ENCODE results near the gene NR1I2.

The NR1I2 gene

GRCh38 chr3:119779731-119780383 is 2.0 kb upstream of the NR1I2 start:
- DNase-seq: no peak

- DNase-seq: no peak
Measured at GRCh38 chr3:119782460-119782859, 559 bp downstream of the NR1I2 start.

- DNase-seq: no peak
Measured at GRCh38 chr3:119783255-119783654, 1.4 kb downstream of the NR1I2 start.

- no peak for DNase-seq
Measured at GRCh38 chr3:119783883-119784282, 2.0 kb downstream of the NR1I2 start.

GRCh38 chr3:119786409-119786808 is 4.5 kb downstream of the NR1I2 start:
- no peak for DNase-seq

GRCh38 chr3:119790369-119790768 is 8.5 kb downstream of the NR1I2 start:
- no peak for DNase-seq

- no peak for DNase-seq
Measured at GRCh38 chr3:119792270-119792669, 10.4 kb downstream of the NR1I2 start.

DNA sequence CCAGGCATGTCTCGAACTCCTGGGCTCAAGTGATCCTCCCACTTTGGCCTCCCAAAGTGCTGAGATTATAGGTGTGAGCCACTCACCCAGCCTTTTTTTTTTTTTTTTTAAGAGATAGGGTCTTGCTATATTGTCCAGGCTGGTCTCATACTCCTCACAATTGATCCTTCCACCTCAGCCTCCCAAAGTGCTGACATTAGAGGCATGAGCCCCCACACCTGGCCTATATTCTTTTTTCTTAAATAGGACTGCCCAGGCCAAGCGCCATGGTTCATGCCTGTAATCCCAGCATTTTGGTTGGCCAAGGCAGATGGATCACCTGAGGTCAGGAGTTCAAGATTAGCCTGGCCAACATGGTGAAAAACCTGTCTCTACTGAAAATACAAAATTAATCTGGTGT is 12.5 kb downstream of the NR1I2 start:
- no peak for DNase-seq

GRCh38 chr3:119794971-119795612 is 13.2 kb downstream of the NR1I2 start:
- peak; percentile 8 for DNase-seq

- DNase-seq: no peak
Measured at GRCh38 chr3:119795849-119796248, 13.9 kb downstream of the NR1I2 start.

DNA sequence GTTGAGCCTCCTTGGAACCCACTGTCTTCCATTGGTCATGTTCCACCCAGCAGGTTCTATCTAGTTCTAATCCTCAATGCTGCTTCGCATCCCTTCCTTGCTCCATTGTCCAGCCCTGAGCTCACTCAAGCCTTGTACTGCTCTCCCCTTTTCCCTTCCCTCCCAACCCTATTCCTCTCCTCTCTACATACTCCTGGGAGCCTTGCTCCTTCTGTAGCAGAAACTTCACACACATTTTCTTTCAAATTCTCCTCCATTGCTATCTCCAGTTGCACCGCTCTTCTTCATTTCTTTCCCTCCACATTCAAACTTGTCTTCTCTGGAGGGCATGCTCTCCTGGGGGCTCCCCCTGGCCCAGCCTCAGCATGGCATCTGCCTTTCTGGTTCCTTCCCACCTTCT is 14.5 kb downstream of the NR1I2 start:
- DNase-seq: no peak

- no peak for DNase-seq
Measured at GRCh38 chr3:119796785-119797184, 14.9 kb downstream of the NR1I2 start.

DNA sequence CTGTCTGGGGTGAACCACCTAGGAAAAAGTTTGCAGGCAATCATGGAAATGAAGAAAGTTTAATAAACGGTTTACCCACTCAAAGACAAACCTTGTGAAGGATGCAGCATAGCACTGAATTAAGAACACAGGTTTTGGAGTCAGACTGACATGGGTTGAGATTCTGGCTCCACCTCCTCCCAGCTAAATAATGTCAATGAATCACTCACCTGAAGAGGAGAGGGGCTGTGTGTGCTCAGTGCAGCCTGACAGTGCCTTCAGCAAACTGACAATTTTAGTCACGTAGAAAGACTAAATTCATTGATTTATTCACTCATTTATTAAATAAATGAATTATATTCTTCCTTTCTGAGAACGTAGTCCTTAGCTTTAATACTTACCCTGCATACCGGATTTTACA is 18.9 kb downstream of the NR1I2 start:
- DNase-seq: no peak

DNA sequence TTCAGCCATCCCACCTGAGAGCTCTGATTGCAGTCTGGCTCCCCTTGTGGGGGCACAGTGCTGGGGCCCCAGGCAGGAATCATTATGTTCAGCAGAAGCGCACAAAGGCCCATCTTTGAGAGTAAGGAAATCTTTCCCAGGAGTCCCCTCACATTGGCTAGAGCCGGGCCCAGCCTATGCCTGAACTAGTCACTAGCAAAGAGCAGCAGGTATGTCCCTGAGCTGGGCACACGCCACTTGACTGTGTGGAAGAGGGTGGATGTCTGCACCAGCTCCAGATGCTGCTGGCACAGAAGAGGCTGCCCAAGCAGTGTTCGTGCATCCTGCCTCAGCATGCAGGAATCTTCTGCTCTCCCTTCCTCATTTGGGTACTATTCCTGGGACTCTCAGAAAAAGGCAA is 26.3 kb downstream of the NR1I2 start:
- DNase-seq: no peak

- no peak for DNase-seq
Measured at GRCh38 chr3:119808843-119809242, 26.9 kb downstream of the NR1I2 start.

- no peak for DNase-seq
Measured at GRCh38 chr3:119809249-119810017, 27.5 kb downstream of the NR1I2 start.

GRCh38 chr3:119810018-119810435 is 28.1 kb downstream of the NR1I2 start:
- DNase-seq: peak; percentile 39

DNA sequence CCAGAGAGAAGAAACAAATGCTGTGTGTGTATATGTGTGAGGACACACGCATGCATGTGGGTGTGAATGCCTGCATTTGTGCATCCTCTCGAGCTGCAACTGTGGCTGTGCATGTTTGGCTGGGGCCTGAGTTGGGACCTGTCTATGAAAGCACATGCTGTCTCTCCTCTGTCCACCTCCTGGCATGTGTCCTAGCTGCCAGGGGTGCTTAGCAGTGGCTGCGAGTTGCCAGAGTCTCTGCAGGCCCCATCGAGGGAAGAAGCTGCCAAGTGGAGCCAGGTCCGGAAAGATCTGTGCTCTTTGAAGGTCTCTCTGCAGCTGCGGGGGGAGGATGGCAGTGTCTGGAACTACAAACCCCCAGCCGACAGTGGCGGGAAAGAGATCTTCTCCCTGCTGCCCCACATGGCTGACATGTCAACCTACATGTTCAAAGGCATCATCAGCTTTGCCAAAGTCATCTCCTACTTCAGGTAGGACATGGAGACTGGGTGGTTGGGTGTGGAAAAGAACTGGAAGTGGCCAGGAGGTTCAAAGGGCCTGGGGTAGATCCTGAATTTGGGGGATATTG is 30.7 kb downstream of the NR1I2 start:
- DNase-seq: no peak

DNA sequence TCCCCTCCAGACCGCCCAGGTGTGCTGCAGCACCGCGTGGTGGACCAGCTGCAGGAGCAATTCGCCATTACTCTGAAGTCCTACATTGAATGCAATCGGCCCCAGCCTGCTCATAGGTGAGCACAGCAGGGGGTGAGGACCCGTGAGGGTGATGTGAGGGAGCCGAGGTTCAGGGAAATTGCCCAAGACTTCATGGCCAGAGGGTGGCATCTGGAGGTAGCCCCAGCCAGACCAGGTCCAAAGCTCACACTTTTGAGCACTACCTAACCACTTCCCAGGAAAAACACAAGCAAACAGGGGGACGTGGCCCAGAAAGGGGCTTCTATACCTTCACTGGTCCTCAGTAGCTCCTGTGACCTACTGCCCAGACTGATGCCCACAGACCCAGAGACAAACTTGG is 33.8 kb downstream of the NR1I2 start:
- DNase-seq: no peak

DNA sequence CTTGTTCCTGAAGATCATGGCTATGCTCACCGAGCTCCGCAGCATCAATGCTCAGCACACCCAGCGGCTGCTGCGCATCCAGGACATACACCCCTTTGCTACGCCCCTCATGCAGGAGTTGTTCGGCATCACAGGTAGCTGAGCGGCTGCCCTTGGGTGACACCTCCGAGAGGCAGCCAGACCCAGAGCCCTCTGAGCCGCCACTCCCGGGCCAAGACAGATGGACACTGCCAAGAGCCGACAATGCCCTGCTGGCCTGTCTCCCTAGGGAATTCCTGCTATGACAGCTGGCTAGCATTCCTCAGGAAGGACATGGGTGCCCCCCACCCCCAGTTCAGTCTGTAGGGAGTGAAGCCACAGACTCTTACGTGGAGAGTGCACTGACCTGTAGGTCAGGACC is 35.2 kb downstream of the NR1I2 start:
- DNase-seq: no peak

DNA sequence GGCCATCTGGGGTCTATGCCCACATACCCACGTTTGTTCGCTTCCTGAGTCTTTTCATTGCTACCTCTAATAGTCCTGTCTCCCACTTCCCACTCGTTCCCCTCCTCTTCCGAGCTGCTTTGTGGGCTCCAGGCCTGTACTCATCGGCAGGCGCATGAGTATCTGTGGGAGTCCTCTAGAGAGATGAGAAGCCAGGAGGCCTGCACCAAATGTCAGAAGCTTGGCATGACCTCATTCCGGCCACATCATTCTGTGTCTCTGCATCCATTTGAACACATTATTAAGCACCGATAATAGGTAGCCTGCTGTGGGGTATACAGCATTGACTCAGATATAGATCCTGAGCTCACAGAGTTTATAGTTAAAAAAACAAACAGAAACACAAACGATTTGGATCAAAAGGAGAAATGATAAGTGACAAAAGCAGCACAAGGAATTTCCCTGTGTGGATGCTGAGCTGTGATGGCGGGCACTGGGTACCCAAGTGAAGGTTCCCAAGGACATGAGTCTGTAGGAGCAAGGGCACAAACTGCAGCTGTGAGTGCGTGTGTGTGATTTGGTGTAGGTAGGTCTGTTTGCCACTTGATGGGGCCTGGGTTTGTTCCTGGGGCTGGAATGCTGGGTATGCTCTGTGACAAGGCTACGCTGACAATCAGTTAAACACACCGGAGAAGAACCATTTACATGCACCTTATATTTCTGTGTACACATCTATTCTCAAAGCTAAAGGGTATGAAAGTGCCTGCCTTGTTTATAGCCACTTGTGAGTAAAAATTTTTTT is 35.9 kb downstream of the NR1I2 start:
- DNase-seq: no peak

GRCh38 chr3:119818937-119819336 is 37.0 kb downstream of the NR1I2 start:
- no peak for DNase-seq

DNA sequence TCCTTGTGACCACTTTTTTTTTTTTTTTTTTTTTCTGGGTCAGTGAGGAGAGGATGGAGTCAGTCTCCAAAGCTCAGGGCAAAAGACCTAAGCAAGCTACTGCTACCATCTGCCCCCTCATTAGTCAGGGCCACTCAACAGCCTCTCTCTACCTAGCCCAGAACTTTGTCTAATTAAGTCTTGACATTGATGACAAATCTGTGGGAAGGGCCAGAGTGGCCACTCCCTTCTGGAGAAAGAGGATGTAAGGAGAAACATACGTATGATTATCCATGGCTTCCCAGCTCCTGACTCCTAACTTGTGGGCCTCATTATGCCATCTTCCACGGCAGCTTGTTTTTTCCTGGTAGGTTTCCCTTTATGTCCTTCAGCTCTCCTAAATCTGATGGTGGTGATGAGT is 37.9 kb downstream of the NR1I2 start:
- DNase-seq: no peak

All from kidney glomerular epithelial cell (primary cell).